HepG2 (cell line): Measurements from ENCODE around the gene CHTF8. TPM values are rescaled to one million over a fixed set of nuclear protein-coding genes. Genes with fewer than 3 reads are reported as not detected.

Experiments used
- HNF4G ChIP-seq, 2 experiments: sonication (generic) in 1 of 2; formaldehyde crosslinking in 1 of 2; IDR thresholded peaks; 2 replicates each; pipeline versions ENCODE4 v1.4.0 to v1.6.1; 2011 to 2020; ENCODE audit warnings: borderline replicate concordance in 2 of 2, low read depth in 2 of 2, mild to moderate bottlenecking in 2 of 2, low read length in 1 of 2, missing genetic modification reagents in 1 of 2, moderate library complexity in 1 of 2
- JUND ChIP-seq: sonication (generic); formaldehyde crosslinking; IDR thresholded peaks from 2 replicates; pipeline ENCODE4 v1.8.0; 2022; ENCODE audit warnings: mild to moderate bottlenecking, missing genetic modification reagents
- PCBP2 ChIP-seq: fragments of 200-400 bp; formaldehyde crosslinking; optimal IDR thresholded peaks from 2 replicates; pipeline ENCODE3; 2018; ENCODE audit warnings: low read length, low read depth; ENCODE audit not compliant: poor library complexity, severe bottlenecking
- TBP ChIP-seq: sonication (generic); formaldehyde crosslinking; IDR thresholded peaks from 2 replicates; pipeline ENCODE4 v1.5.0; 2020; ENCODE audit warnings: missing genetic modification reagents
- ZNF251 ChIP-seq: sonication (generic); formaldehyde crosslinking; IDR thresholded peaks from 2 replicates; pipeline ENCODE4 v1.9.0; 2021; ENCODE audit warnings: mild to moderate bottlenecking, missing genetic modification reagents
- ZNF253 ChIP-seq: sonication (generic); formaldehyde crosslinking; IDR thresholded peaks from 2 replicates; pipeline ENCODE4 v1.8.0; 2022; ENCODE audit warnings: mild to moderate bottlenecking, missing genetic modification reagents, borderline replicate concordance
- ZNF331 ChIP-seq: sonication (generic); formaldehyde crosslinking; IDR thresholded peaks from 2 replicates; pipeline ENCODE4 v1.4.0; 2020; ENCODE audit warnings: missing genetic modification reagents
- ZNF367 ChIP-seq: sonication (generic); formaldehyde crosslinking; IDR thresholded peaks from 2 replicates; pipeline ENCODE4 v1.4.0; 2020; ENCODE audit warnings: missing genetic modification reagents, borderline replicate concordance
- ZNF543 ChIP-seq: sonication (generic); formaldehyde crosslinking; IDR thresholded peaks from 2 replicates; pipeline ENCODE4 v1.4.0; 2020; ENCODE audit warnings: mild to moderate bottlenecking, missing genetic modification reagents
- polyA plus RNA-seq, 8 experiments: library from polyadenylated mRNA; depleted of rRNA in 3 of 8; stranded (reverse) in 7 of 8; unstranded in 1 of 8; fragments of >200 nt; fragmentation: Illumina TruSeq in 4 of 8; extraction: Trizol in 4 of 8; gene quantifications; 2 replicates each; pipeline versions ENCODE4 v1.2.1 to v1.2.3, GENCODE V29; 2011 to 2016; ENCODE audit warnings: low read depth in 4 of 8, missing spikeins in 1 of 8, mixed read lengths in 1 of 8; ENCODE audit not compliant: insufficient read depth in 1 of 8
- total RNA-seq, 5 experiments: library from RNA; depleted of rRNA; stranded (reverse); fragments of >200 nt; fragmentation: Illumina TruSeq; extraction: Trizol; gene quantifications; 2 replicates each; pipeline ENCODE4 v1.2.3, GENCODE V29; 2016; ENCODE audit warnings: low read depth in 1 of 5
- TF ChIP-seq, protein P1 (sequence below): sonication (generic); formaldehyde crosslinking; IDR thresholded peaks from 2 replicates; pipeline ENCODE4 v1.4.0; 2020; ENCODE audit warnings: missing genetic modification reagents
- TF ChIP-seq, protein P2 (sequence below): sonication (generic); formaldehyde crosslinking; IDR thresholded peaks from 2 replicates; pipeline ENCODE4 v1.5.1; 2020; ENCODE audit warnings: mild to moderate bottlenecking, missing genetic modification reagents, moderate library complexity
- TF ChIP-seq, protein P3 (sequence below): sonication (generic); formaldehyde crosslinking; IDR thresholded peaks from 2 replicates; pipeline ENCODE4 v1.5.0; 2020; ENCODE audit warnings: missing genetic modification reagents, mild to moderate bottlenecking, borderline replicate concordance
- TF ChIP-seq, protein P4 (sequence below): sonication (generic); formaldehyde crosslinking; conservative IDR thresholded peaks from 2 replicates; pipeline ENCODE4 v1.4.0; 2020; ENCODE audit warnings: mild to moderate bottlenecking, missing genetic modification reagents, moderate library complexity
- TF ChIP-seq, protein P5 (sequence below), 2 experiments: sonication (generic) in 1 of 2; formaldehyde crosslinking in 1 of 2; IDR thresholded peaks; 2 replicates each; pipeline versions ENCODE4 v1.4.0 to v1.6.1; 2018 to 2020; ENCODE audit warnings: missing genetic modification reagents in 2 of 2, borderline replicate concordance in 1 of 2, low read depth in 1 of 2, mild to moderate bottlenecking in 1 of 2, missing biosample characterization in 1 of 2

The CHTF8 gene
- total and polyA plus RNA-seq, 2 of the 13 experiments (the other 11 are each of a cell fraction or from before 2014, with no cell fraction given), result 37.2 to 67.5 TPM

DNA sequence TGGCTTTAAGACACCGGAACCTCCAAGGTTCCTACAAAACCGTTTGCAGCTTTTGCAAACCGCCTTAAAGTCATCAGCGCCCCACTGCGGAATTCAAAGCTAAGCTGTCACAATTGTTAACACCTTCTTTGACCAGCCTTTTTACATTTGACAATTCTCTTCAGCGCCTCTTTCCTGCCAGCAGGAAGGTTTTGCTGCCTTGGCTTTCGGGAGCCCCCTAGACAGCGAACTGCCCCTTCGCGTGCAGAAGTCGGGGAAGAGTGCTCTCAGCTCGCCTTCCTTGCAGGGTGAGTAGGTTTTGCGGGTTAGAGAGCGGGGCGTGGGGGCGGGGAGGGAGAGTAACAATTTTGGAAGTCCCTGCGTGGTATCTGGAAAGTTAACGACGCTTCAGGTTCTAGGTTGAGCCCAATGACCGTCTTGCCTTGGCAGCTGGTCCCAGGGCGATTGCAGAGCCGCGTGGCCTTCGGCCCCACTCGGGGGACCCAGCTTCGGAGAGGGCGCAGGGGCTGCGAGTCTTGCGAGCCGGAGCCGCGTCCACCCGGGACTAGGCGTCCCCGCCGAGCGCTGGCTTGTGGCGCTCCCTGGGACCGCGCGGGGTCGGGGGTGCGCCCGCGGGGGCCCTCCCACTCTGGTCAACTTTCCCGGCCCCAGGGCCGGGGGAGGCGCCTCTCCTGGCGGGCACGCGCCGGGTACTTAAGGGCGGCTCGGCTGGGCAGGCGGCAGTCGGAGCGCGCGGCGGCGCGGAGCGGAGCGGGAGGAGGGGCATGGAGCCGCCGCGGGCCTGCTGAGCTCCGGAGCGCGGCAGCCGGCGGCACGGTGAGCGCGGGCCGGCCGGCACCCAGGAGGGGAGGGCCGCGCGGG, 26.7 kb downstream of the CHTF8 start, which contains the start of gene HAS3 (continued):
- TF ChIP-seq, protein P1, sequence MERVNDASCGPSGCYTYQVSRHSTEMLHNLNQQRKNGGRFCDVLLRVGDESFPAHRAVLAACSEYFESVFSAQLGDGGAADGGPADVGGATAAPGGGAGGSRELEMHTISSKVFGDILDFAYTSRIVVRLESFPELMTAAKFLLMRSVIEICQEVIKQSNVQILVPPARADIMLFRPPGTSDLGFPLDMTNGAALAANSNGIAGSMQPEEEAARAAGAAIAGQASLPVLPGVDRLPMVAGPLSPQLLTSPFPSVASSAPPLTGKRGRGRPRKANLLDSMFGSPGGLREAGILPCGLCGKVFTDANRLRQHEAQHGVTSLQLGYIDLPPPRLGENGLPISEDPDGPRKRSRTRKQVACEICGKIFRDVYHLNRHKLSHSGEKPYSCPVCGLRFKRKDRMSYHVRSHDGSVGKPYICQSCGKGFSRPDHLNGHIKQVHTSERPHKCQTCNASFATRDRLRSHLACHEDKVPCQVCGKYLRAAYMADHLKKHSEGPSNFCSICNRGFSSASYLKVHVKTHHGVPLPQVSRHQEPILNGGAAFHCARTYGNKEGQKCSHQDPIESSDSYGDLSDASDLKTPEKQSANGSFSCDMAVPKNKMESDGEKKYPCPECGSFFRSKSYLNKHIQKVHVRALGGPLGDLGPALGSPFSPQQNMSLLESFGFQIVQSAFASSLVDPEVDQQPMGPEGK, result peak; percentile 54; the same call in 1 of the 2 replicates
- TF ChIP-seq, protein P2, sequence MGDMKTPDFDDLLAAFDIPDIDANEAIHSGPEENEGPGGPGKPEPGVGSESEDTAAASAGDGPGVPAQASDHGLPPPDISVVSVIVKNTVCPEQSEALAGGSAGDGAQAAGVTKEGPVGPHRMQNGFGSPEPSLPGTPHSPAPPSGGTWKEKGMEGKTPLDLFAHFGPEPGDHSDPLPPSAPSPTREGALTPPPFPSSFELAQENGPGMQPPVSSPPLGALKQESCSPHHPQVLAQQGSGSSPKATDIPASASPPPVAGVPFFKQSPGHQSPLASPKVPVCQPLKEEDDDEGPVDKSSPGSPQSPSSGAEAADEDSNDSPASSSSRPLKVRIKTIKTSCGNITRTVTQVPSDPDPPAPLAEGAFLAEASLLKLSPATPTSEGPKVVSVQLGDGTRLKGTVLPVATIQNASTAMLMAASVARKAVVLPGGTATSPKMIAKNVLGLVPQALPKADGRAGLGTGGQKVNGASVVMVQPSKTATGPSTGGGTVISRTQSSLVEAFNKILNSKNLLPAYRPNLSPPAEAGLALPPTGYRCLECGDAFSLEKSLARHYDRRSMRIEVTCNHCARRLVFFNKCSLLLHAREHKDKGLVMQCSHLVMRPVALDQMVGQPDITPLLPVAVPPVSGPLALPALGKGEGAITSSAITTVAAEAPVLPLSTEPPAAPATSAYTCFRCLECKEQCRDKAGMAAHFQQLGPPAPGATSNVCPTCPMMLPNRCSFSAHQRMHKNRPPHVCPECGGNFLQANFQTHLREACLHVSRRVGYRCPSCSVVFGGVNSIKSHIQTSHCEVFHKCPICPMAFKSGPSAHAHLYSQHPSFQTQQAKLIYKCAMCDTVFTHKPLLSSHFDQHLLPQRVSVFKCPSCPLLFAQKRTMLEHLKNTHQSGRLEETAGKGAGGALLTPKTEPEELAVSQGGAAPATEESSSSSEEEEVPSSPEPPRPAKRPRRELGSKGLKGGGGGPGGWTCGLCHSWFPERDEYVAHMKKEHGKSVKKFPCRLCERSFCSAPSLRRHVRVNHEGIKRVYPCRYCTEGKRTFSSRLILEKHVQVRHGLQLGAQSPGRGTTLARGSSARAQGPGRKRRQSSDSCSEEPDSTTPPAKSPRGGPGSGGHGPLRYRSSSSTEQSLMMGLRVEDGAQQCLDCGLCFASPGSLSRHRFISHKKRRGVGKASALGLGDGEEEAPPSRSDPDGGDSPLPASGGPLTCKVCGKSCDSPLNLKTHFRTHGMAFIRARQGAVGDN (CRISPR knock-in tag), result peak; percentile 82
- TF ChIP-seq, protein P3, sequence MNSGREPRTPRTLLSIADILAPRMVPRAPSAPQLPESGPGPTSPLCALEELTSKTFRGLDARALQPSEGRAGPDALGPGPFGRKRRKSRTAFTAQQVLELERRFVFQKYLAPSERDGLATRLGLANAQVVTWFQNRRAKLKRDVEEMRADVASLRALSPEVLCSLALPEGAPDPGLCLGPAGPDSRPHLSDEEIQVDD (CRISPR knock-in tag), result no peak
- TF ChIP-seq, protein P4, sequence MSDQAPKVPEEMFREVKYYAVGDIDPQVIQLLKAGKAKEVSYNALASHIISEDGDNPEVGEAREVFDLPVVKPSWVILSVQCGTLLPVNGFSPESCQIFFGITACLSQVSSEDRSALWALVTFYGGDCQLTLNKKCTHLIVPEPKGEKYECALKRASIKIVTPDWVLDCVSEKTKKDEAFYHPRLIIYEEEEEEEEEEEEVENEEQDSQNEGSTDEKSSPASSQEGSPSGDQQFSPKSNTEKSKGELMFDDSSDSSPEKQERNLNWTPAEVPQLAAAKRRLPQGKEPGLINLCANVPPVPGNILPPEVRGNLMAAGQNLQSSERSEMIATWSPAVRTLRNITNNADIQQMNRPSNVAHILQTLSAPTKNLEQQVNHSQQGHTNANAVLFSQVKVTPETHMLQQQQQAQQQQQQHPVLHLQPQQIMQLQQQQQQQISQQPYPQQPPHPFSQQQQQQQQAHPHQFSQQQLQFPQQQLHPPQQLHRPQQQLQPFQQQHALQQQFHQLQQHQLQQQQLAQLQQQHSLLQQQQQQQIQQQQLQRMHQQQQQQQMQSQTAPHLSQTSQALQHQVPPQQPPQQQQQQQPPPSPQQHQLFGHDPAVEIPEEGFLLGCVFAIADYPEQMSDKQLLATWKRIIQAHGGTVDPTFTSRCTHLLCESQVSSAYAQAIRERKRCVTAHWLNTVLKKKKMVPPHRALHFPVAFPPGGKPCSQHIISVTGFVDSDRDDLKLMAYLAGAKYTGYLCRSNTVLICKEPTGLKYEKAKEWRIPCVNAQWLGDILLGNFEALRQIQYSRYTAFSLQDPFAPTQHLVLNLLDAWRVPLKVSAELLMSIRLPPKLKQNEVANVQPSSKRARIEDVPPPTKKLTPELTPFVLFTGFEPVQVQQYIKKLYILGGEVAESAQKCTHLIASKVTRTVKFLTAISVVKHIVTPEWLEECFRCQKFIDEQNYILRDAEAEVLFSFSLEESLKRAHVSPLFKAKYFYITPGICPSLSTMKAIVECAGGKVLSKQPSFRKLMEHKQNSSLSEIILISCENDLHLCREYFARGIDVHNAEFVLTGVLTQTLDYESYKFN (CRISPR knock-in tag), result no peak
- TF ChIP-seq, protein P5, sequence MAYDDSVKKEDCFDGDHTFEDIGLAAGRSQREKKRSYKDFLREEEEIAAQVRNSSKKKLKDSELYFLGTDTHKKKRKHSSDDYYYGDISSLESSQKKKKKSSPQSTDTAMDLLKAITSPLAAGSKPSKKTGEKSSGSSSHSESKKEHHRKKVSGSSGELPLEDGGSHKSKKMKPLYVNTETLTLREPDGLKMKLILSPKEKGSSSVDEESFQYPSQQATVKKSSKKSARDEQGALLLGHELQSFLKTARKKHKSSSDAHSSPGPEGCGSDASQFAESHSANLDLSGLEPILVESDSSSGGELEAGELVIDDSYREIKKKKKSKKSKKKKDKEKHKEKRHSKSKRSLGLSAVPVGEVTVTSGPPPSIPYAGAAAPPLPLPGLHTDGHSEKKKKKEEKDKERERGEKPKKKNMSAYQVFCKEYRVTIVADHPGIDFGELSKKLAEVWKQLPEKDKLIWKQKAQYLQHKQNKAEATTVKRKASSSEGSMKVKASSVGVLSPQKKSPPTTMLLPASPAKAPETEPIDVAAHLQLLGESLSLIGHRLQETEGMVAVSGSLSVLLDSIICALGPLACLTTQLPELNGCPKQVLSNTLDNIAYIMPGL (CRISPR knock-in tag; IDR thresholded peaks at IDR 0.05; ENCODE audit: borderline replicate concordance in 1 of 2, low read depth in 1 of 2), result 0 out of 4 replicates have a peak, but pooled peaks of 1 of the 2 experiments have one; percentile 9
- TF ChIP-seq ZNF331 (CRISPR knock-in tag) (no peak), TBP (CRISPR knock-in tag) (no peak), ZNF543 (CRISPR knock-in tag) (no peak), ZNF251 (CRISPR knock-in tag) (no peak), JUND (CRISPR knock-in tag) (no peak), PCBP2 (no peak), ZNF253 (CRISPR knock-in tag) (no peak), ZNF367 (CRISPR knock-in tag) (no peak), HNF4G (IDR thresholded peaks at IDR 0.05; ENCODE audit: borderline replicate concordance, low read depth, low read length) (no peak), HNF4G (CRISPR knock-in tag; IDR thresholded peaks at IDR 0.05; ENCODE audit: borderline replicate concordance, low read depth) (0 out of 2 replicates have a peak, but pooled peaks have one; percentile 21)
